Smooth muscle cell (in vitro differentiated cells): ENCODE data around the gene UBL4A. TPM values are rescaled to one million over a fixed set of nuclear protein-coding genes. Genes with fewer than 3 reads are reported as not detected.
A peak's percentile ranks its signal among the peaks of the same experiment; 100 is the strongest.

Experiments used
- DNase-seq: peaks from one replicate; lab custom pipeline; 2025; ENCODE audit not compliant: unreplicated experiment; lab: John Stamatoyannopoulos, UW
- H2AFZ ChIP-seq: fragments of 200-600 bp; sonication (generic); 2 replicates; pipeline ENCODE4 v1.6.0; 2016; ENCODE audit warnings: antibody characterized with exemption, low read depth, mild to moderate bottlenecking
- H3F3A ChIP-seq: fragments of 200-600 bp; sonication (generic); 2 replicates; pipeline ENCODE4 v1.6.0; 2017; ENCODE audit warnings: antibody characterized with exemption, low read depth
- H3K27ac ChIP-seq: fragments of 200-600 bp; sonication (generic); 2 replicates; pipeline ENCODE4 v1.5.1; 2016; ENCODE audit warnings: low read depth, mild to moderate bottlenecking
- H3K27me3 ChIP-seq: fragments of 200-600 bp; sonication (generic); 2 replicates; pipeline ENCODE4 v1.6.1; 2016; ENCODE audit warnings: low read depth, mild to moderate bottlenecking
- H3K36me3 ChIP-seq: fragments of 200-600 bp; sonication (generic); 2 replicates; pipeline ENCODE4 v1.5.1; 2016; ENCODE audit warnings: low read depth
- H3K4me1 ChIP-seq: fragments of 200-600 bp; sonication (generic); 2 replicates; pipeline ENCODE4 v1.5.1; 2016; ENCODE audit warnings: low read depth
- H3K4me2 ChIP-seq: fragments of 200-600 bp; sonication (generic); 2 replicates; pipeline ENCODE4 v1.6.0; 2016; ENCODE audit warnings: mild to moderate bottlenecking
- H3K4me3 ChIP-seq: fragments of 200-600 bp; sonication (generic); 2 replicates; pipeline ENCODE4 v1.5.1; 2016; ENCODE audit warnings: mild to moderate bottlenecking
- H3K79me2 ChIP-seq: fragments of 200-600 bp; sonication (generic); 2 replicates; pipeline ENCODE4 v1.6.0; 2016; ENCODE audit warnings: low read depth, mild to moderate bottlenecking
- H3K9ac ChIP-seq: fragments of 200-600 bp; sonication (generic); 2 replicates; pipeline ENCODE4 v1.6.0; 2016; ENCODE audit warnings: low read depth
- H3K9me3 ChIP-seq: fragments of 200-600 bp; sonication (generic); replicated peaks from 2 replicates; pipeline ENCODE4 v1.5.1; 2016; ENCODE audit warnings: low read depth
- H4K20me1 ChIP-seq: fragments of 200-600 bp; sonication (generic); 2 replicates; pipeline ENCODE4 v1.6.0; 2016; ENCODE audit warnings: low read depth
- WGBS: methylation state at CpG from one replicate; pipeline ENCODE4 v1.1.7; 2016; ENCODE audit warnings: low lambda C conversion rate; 5-methylcytosine and 5-hydroxymethylcytosine counted together
- polyA plus RNA-seq: library from polyadenylated mRNA; unstranded; fragments of >200 nt; fragmentation: Nextera tagmentation; extraction: Ambion mirVana; gene quantifications from 2 replicates; pipeline ENCODE4 v1.2.1, GENCODE V29; 2016
- total RNA-seq: library from RNA; depleted of rRNA; stranded (reverse); fragments of >200 nt; gene quantifications from 2 replicates; pipeline ENCODE4 v1.2.3, GENCODE V29; 2014
- TF ChIP-seq, protein P1 (sequence below): fragments of 200-600 bp; sonication (generic); IDR thresholded peaks from 2 replicates; pipeline ENCODE4 v1.5.1; 2017; ENCODE audit warnings: borderline replicate concordance, mild to moderate bottlenecking, antibody characterized with exemption; ENCODE audit not compliant: insufficient read depth, poor library complexity, severe bottlenecking

Gene UBL4A
- total and polyA plus RNA-seq, 2 experiments from 2014 or later: 42.1 to 46.9 TPM

GRCh38 chrX:154532690-154533089 lies 46.3 kb upstream of the UBL4A start:
- Histone ChIP-seq H3K36me3 (no peaks in the 10 kb centered on the region), H3K4me1 (no peaks in the 10 kb centered on the region), H3K27ac (no peak overlapping the region), H2AFZ (no peak overlapping the region), H3K9me3 (no peaks in the 10 kb centered on the region), H4K20me1 (no peaks in the 10 kb centered on the region), H3K9ac (no peak overlapping the region), H3K27me3 (no peaks in the 10 kb centered on the region), H3K4me2 (no peak overlapping the region), H3F3A (no peaks in the 10 kb centered on the region), H3K79me2 (no peaks in the 10 kb centered on the region), H3K4me3 (no peak overlapping the region)
- TF ChIP-seq, protein P1, sequence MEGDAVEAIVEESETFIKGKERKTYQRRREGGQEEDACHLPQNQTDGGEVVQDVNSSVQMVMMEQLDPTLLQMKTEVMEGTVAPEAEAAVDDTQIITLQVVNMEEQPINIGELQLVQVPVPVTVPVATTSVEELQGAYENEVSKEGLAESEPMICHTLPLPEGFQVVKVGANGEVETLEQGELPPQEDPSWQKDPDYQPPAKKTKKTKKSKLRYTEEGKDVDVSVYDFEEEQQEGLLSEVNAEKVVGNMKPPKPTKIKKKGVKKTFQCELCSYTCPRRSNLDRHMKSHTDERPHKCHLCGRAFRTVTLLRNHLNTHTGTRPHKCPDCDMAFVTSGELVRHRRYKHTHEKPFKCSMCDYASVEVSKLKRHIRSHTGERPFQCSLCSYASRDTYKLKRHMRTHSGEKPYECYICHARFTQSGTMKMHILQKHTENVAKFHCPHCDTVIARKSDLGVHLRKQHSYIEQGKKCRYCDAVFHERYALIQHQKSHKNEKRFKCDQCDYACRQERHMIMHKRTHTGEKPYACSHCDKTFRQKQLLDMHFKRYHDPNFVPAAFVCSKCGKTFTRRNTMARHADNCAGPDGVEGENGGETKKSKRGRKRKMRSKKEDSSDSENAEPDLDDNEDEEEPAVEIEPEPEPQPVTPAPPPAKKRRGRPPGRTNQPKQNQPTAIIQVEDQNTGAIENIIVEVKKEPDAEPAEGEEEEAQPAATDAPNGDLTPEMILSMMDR: no peak
- WGBS: 93% methylated on average over 23 of the region's 23 CpGs
- no peak for DNase-seq

- Histone ChIP-seq H2AFZ (no peak overlapping the region), H3K79me2 (no peaks in the 10 kb centered on the region), H4K20me1 (no peaks in the 10 kb centered on the region), H3K4me3 (no peak overlapping the region), H3K27me3 (no peaks in the 10 kb centered on the region), H3K9me3 (no peaks in the 10 kb centered on the region), H3K36me3 (no peaks in the 10 kb centered on the region), H3K9ac (no peak overlapping the region), H3F3A (no peaks in the 10 kb centered on the region), H3K4me2 (no peak overlapping the region), H3K27ac (peak overlapping the region; percentile 7), H3K4me1 (no peaks in the 10 kb centered on the region)
- DNase-seq: no peak
- 23% methylated on average over 4 of the region's 16 CpGs for WGBS
- TF ChIP-seq, protein P1: no peak
Measured at GRCh38 chrX:154531626-154532025, 45.2 kb upstream of the UBL4A start.

GRCh38 chrX:154530286-154530685 lies 43.9 kb upstream of the UBL4A start:
- Histone ChIP-seq H3K27ac (no peak overlapping the region), H4K20me1 (no peaks in the 10 kb centered on the region), H3K4me2 (no peak overlapping the region), H3K4me1 (no peaks in the 10 kb centered on the region), H3K9me3 (no peaks in the 10 kb centered on the region), H3K36me3 (no peaks in the 10 kb centered on the region), H3F3A (no peaks in the 10 kb centered on the region), H3K4me3 (no peak overlapping the region), H3K9ac (no peak overlapping the region), H2AFZ (no peak overlapping the region), H3K27me3 (no peaks in the 10 kb centered on the region), H3K79me2 (no peaks in the 10 kb centered on the region)
- 92% methylated on average over 11 of the region's 11 CpGs for WGBS
- TF ChIP-seq, protein P1: no peak
- DNase-seq: no peak

DNA sequence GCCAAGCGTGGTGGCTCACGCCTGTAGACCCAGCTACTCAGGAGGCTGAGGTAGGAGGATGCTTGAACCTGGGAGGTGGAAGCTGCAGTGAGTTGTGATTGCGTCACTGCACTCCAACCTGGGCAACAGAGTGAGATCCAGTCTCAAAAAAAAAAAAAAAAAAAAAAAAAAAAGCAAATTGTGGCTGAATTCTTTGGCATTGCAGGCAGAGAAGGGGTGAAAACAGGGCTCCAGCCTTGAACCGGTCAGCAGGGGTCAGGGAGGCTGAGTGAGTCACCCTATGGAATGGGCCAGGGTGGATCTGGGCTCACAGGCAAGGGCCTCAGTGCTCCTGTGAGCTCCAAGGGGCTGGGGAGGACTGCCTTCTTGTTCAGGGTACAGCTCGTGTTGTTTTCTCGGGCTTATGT lies 42.8 kb upstream of the UBL4A start:
- WGBS: 78% methylated on average over 6 of the region's 6 CpGs
- no peak for DNase-seq
- H3K4me1 ChIP-seq: no peaks in the 10 kb centered on the region

More for the DNA sequence above, 42.8 kb upstream of the UBL4A start:
- no peaks in the 10 kb centered on the region for H3K27me3 ChIP-seq
- no peaks in the 10 kb centered on the region for H3K79me2 ChIP-seq
- no peak overlapping the region for H3K4me2 ChIP-seq
- H3K4me3 ChIP-seq: no peak overlapping the region
- TF ChIP-seq, protein P1: no peak
- H3K36me3 ChIP-seq: no peaks in the 10 kb centered on the region
- H3K9ac ChIP-seq: no peak overlapping the region
- no peaks in the 10 kb centered on the region for H3F3A ChIP-seq
- H3K27ac ChIP-seq: no peak overlapping the region
- no peaks in the 10 kb centered on the region for H3K9me3 ChIP-seq
- no peaks in the 10 kb centered on the region for H4K20me1 ChIP-seq
- no peak overlapping the region for H2AFZ ChIP-seq
